GM12878 (cell line): ENCODE data around the gene SPINK4. TPM values are rescaled to one million over a fixed set of nuclear protein-coding genes. Genes with fewer than 3 reads are reported as not detected.

ENCODE experiments used
- ATAC-seq: fragments of 200-7000 bp; cut with Tn5 transposase; 3 replicates; pipeline ENCODE4 v1.9.1; 2020; ENCODE audit warnings: mild to moderate bottlenecking, moderate library complexity
- BruUV-seq: library from RNA; stranded (reverse); fragments of 400-500 nt; replicated peaks from 2 replicates; lab custom pipeline; 2021; lab: Mats Ljungman, UMichigan
- CTCF ChIA-PET: fragments of 300-600 bp; sonication (Branson Sonifier 250); formaldehyde crosslinking; extraction: SDS; loops from one replicate; lab custom pipeline; 2021; ENCODE audit warnings: inconsistent platforms; lab: Yijun Ruan, JAX
- POLR2A ChIA-PET: fragments of 350-600 bp; formaldehyde crosslinking; extraction: SDS; loops from one replicate; lab custom pipeline; 2021; ENCODE audit warnings: inconsistent platforms; lab: Charles Lee
- RAD21 ChIA-PET: fragments of 300-600 bp; sonication (Branson Sonifier 250); formaldehyde crosslinking; loops from one replicate; lab custom pipeline; 2023; ENCODE audit warnings: antibody characterized with exemption; ENCODE audit not compliant: unreplicated experiment; lab: Charles Lee
- SMC1A ChIA-PET: fragments of 300-600 bp; sonication (Branson Sonifier 250); formaldehyde crosslinking; loops from one replicate; lab custom pipeline; 2023; ENCODE audit not compliant: unreplicated experiment, uncharacterized antibody; lab: Charles Lee
- DNase-seq: peaks from one replicate; pipeline ENCODE4 v3.0.0-alpha.2; 2011; ENCODE audit warnings: low read depth, low spot score
- FAIRE-seq: peaks from 3 replicates; lab custom pipeline; 2011; peaks lifted over from hg19 to GRCh38; lab: Jason Lieb, UNC
- H2AFZ ChIP-seq: 2 replicates; pipeline ENCODE4 v1.6.0; 2011; ENCODE audit warnings: low read depth, low read length, control low read depth; ENCODE audit not compliant: control insufficient read depth
- H3K27ac ChIP-seq: 2 replicates; pipeline ENCODE4 v1.5.1; 2011; ENCODE audit warnings: control low read depth; ENCODE audit not compliant: control insufficient read depth, insufficient read depth
- H3K27me3 ChIP-seq, 2 experiments: replicated peaks in 1 of 2; 2 replicates each; pipeline versions ENCODE4 v1.6.0 to v1.6.1; 2011; ENCODE audit warnings: low read length in 1 of 2; ENCODE audit not compliant: control insufficient read depth in 2 of 2, insufficient read depth in 2 of 2
- H3K36me3 ChIP-seq, 2 experiments: 2 replicates each; pipeline ENCODE4 v1.5.1; 2011; ENCODE audit warnings: low read length in 1 of 2; ENCODE audit not compliant: control insufficient read depth in 2 of 2, insufficient read depth in 2 of 2
- H3K4me1 ChIP-seq: 2 replicates; pipeline ENCODE4 v1.6.1; 2011; ENCODE audit warnings: mild to moderate bottlenecking, low read length, moderate library complexity, mixed read lengths; ENCODE audit not compliant: control insufficient read depth, insufficient read depth
- H3K4me2 ChIP-seq: 2 replicates; pipeline ENCODE4 v1.6.0; 2011; ENCODE audit warnings: control low read depth; ENCODE audit not compliant: control insufficient read depth, insufficient read depth
- H3K4me3 ChIP-seq: fragments of 200-600 bp; sonication (generic); 2 replicates; pipeline ENCODE4 v1.5.1; 2016
- H3K79me2 ChIP-seq: 2 replicates; pipeline ENCODE4 v1.6.0; 2011; ENCODE audit warnings: low read length; ENCODE audit not compliant: control insufficient read depth, insufficient read depth
- H3K9ac ChIP-seq: 2 replicates; pipeline ENCODE4 v1.8.0; 2011; ENCODE audit warnings: low read length, control low read depth, mixed read lengths; ENCODE audit not compliant: control insufficient read depth, insufficient read depth
- H3K9me3 ChIP-seq: replicated peaks from 3 replicates; pipeline ENCODE4 v1.5.1; 2011; ENCODE audit warnings: mild to moderate bottlenecking, low read length; ENCODE audit not compliant: control insufficient read depth, insufficient read depth
- H4K20me1 ChIP-seq: 2 replicates; pipeline ENCODE4 v1.6.0; 2011; ENCODE audit not compliant: control insufficient read depth, insufficient read depth
- ATF2 ChIP-seq: IDR thresholded peaks from 2 replicates; pipeline ENCODE4 v1.6.1; 2012; ENCODE audit warnings: low read length, inconsistent platforms
- CBX3 ChIP-seq: fragments of 200-600 bp; sonication (generic); IDR thresholded peaks from 2 replicates; pipeline ENCODE4 v1.6.1; 2016; ENCODE audit warnings: low read depth, borderline replicate concordance
- CREM ChIP-seq: IDR thresholded peaks from 2 replicates; pipeline ENCODE4 v1.6.1; 2014; ENCODE audit warnings: antibody characterized with exemption, low read depth
- CTCF ChIP-seq, 3 experiments: IDR thresholded peaks in 2 of 3; conservative IDR thresholded peaks in 1 of 3; 2 replicates each; pipeline ENCODE4 v1.5.1; 2011; ENCODE audit warnings: low read depth in 3 of 3, low read length in 3 of 3, mild to moderate bottlenecking in 3 of 3, control low read depth in 2 of 3, moderate library complexity in 2 of 3, inconsistent platforms in 1 of 3, mixed read lengths in 1 of 3; ENCODE audit not compliant: control insufficient read depth in 2 of 3, insufficient read depth in 1 of 3; ENCODE audit errors: extremely low read depth in 1 of 3
- E2F4 ChIP-seq: IDR thresholded peaks from 2 replicates; pipeline ENCODE4 v1.6.1; 2012; ENCODE audit warnings: low read depth, low read length, improper control_type of control experiment
- EED ChIP-seq: sonication (generic); IDR thresholded peaks from 2 replicates; pipeline ENCODE4 v1.6.1; 2016; ENCODE audit warnings: antibody characterized with exemption, low read depth
- EP300 ChIP-seq, 2 experiments: fragments of 150-350 bp in 1 of 2; IDR thresholded peaks; 2 replicates each; pipeline ENCODE4 v1.6.1; 2011 to 2012; ENCODE audit warnings: low read depth in 2 of 2, low read length in 2 of 2, borderline replicate concordance in 1 of 2, improper control_type of control experiment in 1 of 2, inconsistent platforms in 1 of 2; ENCODE audit not compliant: control insufficient read depth in 1 of 2
- KAT2A ChIP-seq: conservative IDR thresholded peaks from 2 replicates; pipeline ENCODE4 v1.6.1; 2011; ENCODE audit warnings: low read depth, low read length; ENCODE audit not compliant: control insufficient read depth
- MYB ChIP-seq: fragments of 150-350 bp; IDR thresholded peaks from 2 replicates; pipeline ENCODE4 v1.6.1; 2014; ENCODE audit warnings: mild to moderate bottlenecking, low read depth, low read length, borderline replicate concordance
- NKRF ChIP-seq: fragments of 450-650 bp; conservative IDR thresholded peaks from 2 replicates; pipeline ENCODE4 v1.6.1; 2017; ENCODE audit warnings: mild to moderate bottlenecking, moderate library complexity
- RAD51 ChIP-seq: fragments of 450-650 bp; IDR thresholded peaks from 2 replicates; pipeline ENCODE4 v1.6.1; 2016; ENCODE audit warnings: moderate library complexity, mild to moderate bottlenecking, inconsistent platforms
- ZNF687 ChIP-seq: fragments of 450-650 bp; IDR thresholded peaks from 2 replicates; pipeline ENCODE4 v1.6.1; 2017; ENCODE audit warnings: mild to moderate bottlenecking, moderate library complexity
- WGBS: methylation state at CpG from one replicate; pipeline ENCODE4 v1.1.6; 2016; ENCODE audit warnings: low lambda C conversion rate; ENCODE audit not compliant: insufficient replicate concordance, insufficient coverage; ENCODE audit errors: missing lambda C conversion rate; 5-methylcytosine and 5-hydroxymethylcytosine counted together
- in situ Hi-C: fragments of 300-500 bp; cut with MboI; formaldehyde crosslinking; loops from 9 replicates; pipeline ENCODE4 v1.14.3; 2018; ENCODE audit warnings: mixed read lengths
- intact Hi-C: fragments of 100-400 bp; cut with micrococcal nuclease; formaldehyde crosslinking; loops from one replicate; pipeline ENCODE4 v1.14.2; 2022; ENCODE audit not compliant: unreplicated experiment
- polyA plus RNA-seq, 11 experiments: library from polyadenylated mRNA; depleted of rRNA in 4 of 11; unstranded in 6 of 11; stranded (reverse) in 5 of 11; fragments of >200 nt; fragmentation: Nextera tagmentation in 4 of 11; fragmentation: Illumina TruSeq in 1 of 11; extraction: Ambion mirVana in 4 of 11; extraction: Trizol in 1 of 11; gene quantifications; 1 replicate in 1 of 11; 2 replicates in 10 of 11; pipeline versions ENCODE4 v1.2.1 to v1.2.3, GENCODE V29; 2011 to 2016; ENCODE audit warnings: inconsistent platforms in 2 of 11, missing spikeins in 2 of 11, low read depth in 1 of 11
- total RNA-seq, 4 experiments: library from RNA; depleted of rRNA in 3 of 4; stranded (reverse); fragments of >200 nt in 3 of 4; fragmentation: Illumina TruSeq in 1 of 4; extraction: Trizol in 1 of 4; gene quantifications; 2 replicates each; pipeline versions ENCODE4 v1.2.1 to v1.2.3, GENCODE V29; 2013 to 2021

SPINK4 gene
- total and polyA plus RNA-seq, 10 of the 15 experiments (the other 5 are each of a cell fraction or from before 2014, with no cell fraction given) = not detected

GRCh38 chr9:33272061-33272460 is 32.1 kb downstream of the SPINK4 start:
- RAD21 ChIA-PET = interaction anchor here (1.9 kb wide), 1 partner anchor 15 kb away, joined by 5 read pairs; no protein-coding TSS in a partner anchor
- no peak overlapping the region for H3K4me3 ChIP-seq
- no peak for TF ChIP-seq CREM
- TF ChIP-seq CBX3 = no peak
- TF ChIP-seq KAT2A = no peak
- no peak for TF ChIP-seq ATF2
- TF ChIP-seq RAD51 = no peak
- no peak for TF ChIP-seq E2F4
- TF ChIP-seq MYB = no peak
- TF ChIP-seq NKRF = no peak
- TF ChIP-seq EP300 (IDR thresholded peaks at IDR 0.05; ENCODE audit: borderline replicate concordance in 1 of 2, control insufficient read depth in 1 of 2, low read depth in 2 of 2, low read length in 2 of 2) = no peak
- TF ChIP-seq EED = no peak
- no peak for TF ChIP-seq CTCF (IDR thresholded peaks at IDR 0.05 in 2 of 3, conservative IDR thresholded peaks at IDR 0.05 in 1 of 3; ENCODE audit: control insufficient read depth in 2 of 3, extremely low read depth in 1 of 3, insufficient read depth in 1 of 3, low read depth in 3 of 3, low read length in 3 of 3)
- no peak for TF ChIP-seq ZNF687

More at GRCh38 chr9:33272061-33272460, 32.1 kb downstream of the SPINK4 start:
- Histone ChIP-seq H2AFZ (no peak overlapping the region), H4K20me1 (no peaks in the 10 kb centered on the region), H3K9me3 (no peaks in the 10 kb centered on the region), H3K9ac (no peak overlapping the region), H3K36me3 (peaks cover 0 to 54% of the 10 kb centered on the region in 2 experiments; a peak in 3 of 4 replicates), H3K4me2 (no peak overlapping the region), H3K4me1 (no peaks in the 10 kb centered on the region; the same call in 1 of the 2 replicates), H3K79me2 (peaks cover 14% of the 10 kb centered on the region), H3K27me3 (no peaks in the 10 kb centered on the region), H3K27ac (no peak overlapping the region)
- ATAC-seq = no peak
- FAIRE-seq = no peak
- POLR2A ChIA-PET = interaction anchor here (0.7 kb wide), 1 partner anchor 40 kb away, joined by 3 read pairs; no protein-coding TSS in a partner anchor
- 100% methylated on average over 1 of the region's 1 CpG for WGBS
- no peak for DNase-seq
- in situ Hi-C loops = no loop called here
- CTCF ChIA-PET = interaction anchor here (2.4 kb wide), 1 partner anchor 11 kb away, joined by 14 read pairs; no protein-coding TSS in a partner anchor
- SMC1A ChIA-PET = interaction anchor here (0.7 kb wide), 1 partner anchor 14 kb away, joined by 4 read pairs; no protein-coding TSS in a partner anchor
- BruUV-seq = no TSS peak
- intact Hi-C loops = no loop called here
